NCI-H146 (cell line): Measurements from ENCODE around the gene FMO2.

ENCODE experiments used
- DNase-seq: peaks from one replicate; lab custom pipeline; 2025; lab: John Stamatoyannopoulos, UW

The FMO2 gene

DNA sequence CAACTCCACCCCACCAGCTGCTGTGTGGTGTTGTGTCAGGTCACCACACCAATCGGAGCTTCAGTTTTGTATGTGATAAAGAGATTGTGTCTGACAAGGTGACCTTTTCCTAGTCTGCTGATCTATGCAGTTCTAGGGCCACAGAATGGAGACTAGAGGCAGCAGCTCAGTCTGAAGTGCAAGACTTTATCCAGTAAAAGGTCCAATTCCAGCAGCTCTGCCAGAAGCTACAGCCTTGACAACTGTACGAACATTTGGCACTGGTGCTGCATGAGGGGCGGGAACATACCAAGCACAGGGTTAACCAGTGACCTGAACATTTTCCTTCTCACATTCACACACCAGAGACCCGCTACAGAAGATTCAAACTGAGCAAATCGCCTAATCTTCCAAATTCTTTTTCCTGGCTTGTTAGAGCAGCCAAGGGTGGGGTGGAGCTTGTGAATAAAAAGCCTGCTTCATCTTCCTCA, 72.5 kb downstream of the FMO2 start:
- DNase-seq: no peak

- DNase-seq: no peak
Measured at GRCh38 chr1:171258429-171258828, 73.3 kb downstream of the FMO2 start.

DNA sequence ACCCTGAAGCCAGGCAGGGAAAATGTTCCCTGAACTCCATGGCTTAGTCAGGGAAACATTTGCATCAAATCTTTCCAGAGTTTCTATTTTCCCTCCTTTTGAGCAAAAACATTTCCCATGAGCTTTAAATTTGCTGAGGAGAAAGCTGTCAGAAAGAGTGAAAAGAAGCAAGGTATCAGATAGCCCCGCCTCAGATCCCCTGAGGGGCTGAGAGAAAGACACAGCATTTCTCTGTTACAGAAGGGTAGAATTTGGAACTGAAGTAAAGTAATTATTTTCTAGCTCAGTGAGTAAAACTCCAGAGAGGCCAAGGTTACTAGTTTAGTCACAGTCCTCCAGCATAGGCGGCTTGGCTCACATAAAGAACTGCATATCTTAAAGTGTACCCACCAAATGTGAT, 73.8 kb downstream of the FMO2 start:
- no peak for DNase-seq
